Keratinocyte (primary cell): ENCODE results near the gene CRBN.

Experiments
- EZH2 ChIP-seq: IDR thresholded peaks from one replicate; pipeline ENCODE4 v1.6.1; 2012; ENCODE audit warnings: inconsistent platforms, mild to moderate bottlenecking, low read length, moderate library complexity
- TF ChIP-seq, protein P1 (sequence below), 3 experiments: IDR thresholded peaks in 1 of 3; conservative IDR thresholded peaks in 1 of 3; optimal IDR thresholded peaks in 1 of 3; 2 replicates in 2 of 3; 3 replicates in 1 of 3; pipeline versions ENCODE3 to v1.5.1; 2011; ENCODE audit warnings: low read length in 3 of 3, mild to moderate bottlenecking in 3 of 3, moderate library complexity in 2 of 3, control low read depth in 1 of 3, inconsistent platforms in 1 of 3; ENCODE audit not compliant: insufficient read depth in 2 of 3; ENCODE audit errors: extremely low read depth in 1 of 3

DNA sequence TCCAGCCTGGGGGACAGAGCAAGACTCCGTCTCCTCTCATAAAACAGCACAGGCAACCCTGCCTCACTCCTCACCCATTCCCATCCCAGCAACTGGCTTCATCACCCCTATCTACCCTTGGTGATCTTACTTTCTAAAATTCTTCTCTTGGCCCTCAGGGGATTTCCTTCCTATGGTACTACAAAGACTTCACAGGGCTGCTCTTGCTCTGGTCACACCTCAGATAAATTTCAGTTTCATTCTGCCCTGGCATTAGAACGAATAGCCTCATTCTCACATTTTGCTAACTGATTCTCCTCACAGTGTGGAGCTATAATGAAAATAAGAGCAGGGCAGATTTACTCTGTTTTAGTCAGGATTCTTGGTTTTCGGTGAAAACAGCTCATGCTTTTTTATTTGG, 22.1 kb upstream of the CRBN start:
- TF ChIP-seq, protein P1, sequence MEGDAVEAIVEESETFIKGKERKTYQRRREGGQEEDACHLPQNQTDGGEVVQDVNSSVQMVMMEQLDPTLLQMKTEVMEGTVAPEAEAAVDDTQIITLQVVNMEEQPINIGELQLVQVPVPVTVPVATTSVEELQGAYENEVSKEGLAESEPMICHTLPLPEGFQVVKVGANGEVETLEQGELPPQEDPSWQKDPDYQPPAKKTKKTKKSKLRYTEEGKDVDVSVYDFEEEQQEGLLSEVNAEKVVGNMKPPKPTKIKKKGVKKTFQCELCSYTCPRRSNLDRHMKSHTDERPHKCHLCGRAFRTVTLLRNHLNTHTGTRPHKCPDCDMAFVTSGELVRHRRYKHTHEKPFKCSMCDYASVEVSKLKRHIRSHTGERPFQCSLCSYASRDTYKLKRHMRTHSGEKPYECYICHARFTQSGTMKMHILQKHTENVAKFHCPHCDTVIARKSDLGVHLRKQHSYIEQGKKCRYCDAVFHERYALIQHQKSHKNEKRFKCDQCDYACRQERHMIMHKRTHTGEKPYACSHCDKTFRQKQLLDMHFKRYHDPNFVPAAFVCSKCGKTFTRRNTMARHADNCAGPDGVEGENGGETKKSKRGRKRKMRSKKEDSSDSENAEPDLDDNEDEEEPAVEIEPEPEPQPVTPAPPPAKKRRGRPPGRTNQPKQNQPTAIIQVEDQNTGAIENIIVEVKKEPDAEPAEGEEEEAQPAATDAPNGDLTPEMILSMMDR (optimal IDR thresholded peaks at IDR 0.05 in 1 of 3, IDR thresholded peaks at IDR 0.05 in 1 of 3, conservative IDR thresholded peaks at IDR 0.05 in 1 of 3; ENCODE audit: extremely low read depth in 1 of 3, insufficient read depth in 2 of 3, low read length in 3 of 3) = no peak
- no peak for TF ChIP-seq EZH2
